Neural cell (in vitro differentiated cells): ENCODE measurements around the gene GJA10. TPM values are rescaled to one million over a fixed set of nuclear protein-coding genes. Genes with fewer than 3 reads are reported as not detected.

Experiments used
- polyA plus RNA-seq: library from polyadenylated mRNA; depleted of rRNA; stranded (reverse); fragments of >200 nt; gene quantifications from 2 replicates; pipeline ENCODE4 v1.2.3, GENCODE V29; 2014
- small RNA-seq, 3 experiments: library from RNA; depleted of rRNA; stranded (forward); fragments of <200 nt; gene quantifications; one replicate each; pipeline ENCODE3, GENCODE V24; 2012

GJA10 gene
- polyA plus RNA-seq, 1 donor from 2014 or later = not detected

Small RNA genes lying within 50 kb of the gene (small RNA-seq; reads per million reads assigned to genes)
- gene RF00019 = 0 to 1.2 (median 0) reads per million in 3 experiments

Other genes with a start within 250 kb of the GJA10 start
- 17.8 and 22.5 TPM in 2 replicates for gene MDN1, start 74.7 kb upstream of the GJA10 start, polyA plus RNA-seq
- gene CASP8AP2, start 64.6 kb upstream of the GJA10 start, polyA plus RNA-seq = 13.3 and 16.8 TPM in 2 replicates